IPS-20b (cell line): ENCODE data around the gene RARS2.
"Not testable (repeated sequence)": the region's sequence is repeated elsewhere in the genome, so short reads cannot be mapped to it uniquely, and the experiment has no call there.

Source experiments
- H3K27ac ChIP-seq: one replicate; pipeline ENCODE4 v1.5.1; 2013; ENCODE audit warnings: low read length
- H3K27me3 ChIP-seq: 2 replicates; pipeline ENCODE4 v1.6.1; 2013; ENCODE audit warnings: mild to moderate bottlenecking, low read length, inconsistent platforms; ENCODE audit not compliant: insufficient read depth
- H3K36me3 ChIP-seq: 2 replicates; pipeline ENCODE4 v1.6.1; 2013; ENCODE audit warnings: low read depth, mild to moderate bottlenecking, inconsistent platforms, low read length, moderate library complexity; ENCODE audit not compliant: insufficient read depth
- H3K4me1 ChIP-seq: 2 replicates; pipeline ENCODE4 v1.6.1; 2013; ENCODE audit warnings: mild to moderate bottlenecking, control low read depth, inconsistent platforms, low read length, moderate library complexity; ENCODE audit not compliant: insufficient read depth
- H3K4me3 ChIP-seq: 2 replicates; pipeline ENCODE4 v1.5.1; 2013; ENCODE audit warnings: mild to moderate bottlenecking, low read length, inconsistent platforms
- H3K9ac ChIP-seq: 2 replicates; pipeline ENCODE4 v1.6.1; 2013; ENCODE audit warnings: low read depth, mild to moderate bottlenecking, inconsistent platforms, low read length, moderate library complexity
- H3K9me3 ChIP-seq: 2 replicates; pipeline ENCODE4 v1.6.1; 2013; ENCODE audit warnings: mild to moderate bottlenecking, low read depth, low read length, inconsistent platforms; ENCODE audit not compliant: insufficient read depth

Gene RARS2, protein sequence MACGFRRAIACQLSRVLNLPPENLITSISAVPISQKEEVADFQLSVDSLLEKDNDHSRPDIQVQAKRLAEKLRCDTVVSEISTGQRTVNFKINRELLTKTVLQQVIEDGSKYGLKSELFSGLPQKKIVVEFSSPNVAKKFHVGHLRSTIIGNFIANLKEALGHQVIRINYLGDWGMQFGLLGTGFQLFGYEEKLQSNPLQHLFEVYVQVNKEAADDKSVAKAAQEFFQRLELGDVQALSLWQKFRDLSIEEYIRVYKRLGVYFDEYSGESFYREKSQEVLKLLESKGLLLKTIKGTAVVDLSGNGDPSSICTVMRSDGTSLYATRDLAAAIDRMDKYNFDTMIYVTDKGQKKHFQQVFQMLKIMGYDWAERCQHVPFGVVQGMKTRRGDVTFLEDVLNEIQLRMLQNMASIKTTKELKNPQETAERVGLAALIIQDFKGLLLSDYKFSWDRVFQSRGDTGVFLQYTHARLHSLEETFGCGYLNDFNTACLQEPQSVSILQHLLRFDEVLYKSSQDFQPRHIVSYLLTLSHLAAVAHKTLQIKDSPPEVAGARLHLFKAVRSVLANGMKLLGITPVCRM

DNA sequence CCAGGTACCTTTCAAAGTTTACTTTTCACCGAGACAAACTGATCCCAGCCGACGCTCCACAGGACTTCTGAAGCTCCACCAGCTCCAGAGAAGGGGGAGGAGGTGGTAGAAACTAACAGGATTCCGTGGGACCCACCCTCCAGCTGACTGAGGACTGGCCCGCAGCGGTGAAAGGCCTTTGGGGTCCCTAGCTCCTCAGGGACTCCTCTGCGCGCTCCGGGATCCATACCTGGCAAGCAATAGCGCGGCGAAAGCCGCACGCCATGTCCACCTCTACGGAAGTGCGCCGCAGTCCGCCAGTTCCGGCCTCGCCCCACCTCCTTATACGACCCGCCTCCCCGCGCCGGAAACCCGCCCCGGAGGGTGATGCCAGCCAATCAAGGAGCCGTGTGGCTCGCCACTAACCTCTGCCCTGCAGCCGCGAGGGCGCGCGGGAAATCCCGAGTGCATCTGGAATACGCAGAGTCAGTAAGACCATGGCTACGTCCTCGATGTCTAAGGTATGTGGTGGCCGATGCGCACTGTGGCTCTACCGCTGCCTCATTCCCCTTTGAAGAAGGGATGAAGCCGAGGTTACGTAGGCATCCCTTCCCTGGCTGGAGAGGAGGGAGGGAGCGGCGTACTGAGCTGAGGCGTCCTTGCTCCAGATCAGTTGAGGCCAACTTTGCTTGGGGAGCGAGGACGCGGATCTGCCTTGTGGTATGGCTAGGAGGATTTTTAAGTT lies at the start of gene RARS2, which contains the start of gene ORC3:
Gene RARS2 (minus strand): TSS at position 295 of the 724 bp plus-strand sequence. CDS start 30 bp downstream, at position 265.
Gene ORC3 (plus strand): TSS at position 443 of the 724 bp plus-strand sequence. CDS start 34 bp downstream, at position 477.
- Histone ChIP-seq H3K4me3 (peak within 1 kb of the TSS; percentile 96), H3K27ac (peak within 1 kb of the TSS; percentile 100), H3K36me3 (peaks cover 23% of the 10 kb centered on the region), H3K4me1 (no peaks in the 10 kb centered on the region), H3K9ac (peak within 1 kb of the TSS; percentile 99), H3K27me3 (no peaks in the 10 kb centered on the region), H3K9me3 (no peaks in the 10 kb centered on the region)

DNA sequence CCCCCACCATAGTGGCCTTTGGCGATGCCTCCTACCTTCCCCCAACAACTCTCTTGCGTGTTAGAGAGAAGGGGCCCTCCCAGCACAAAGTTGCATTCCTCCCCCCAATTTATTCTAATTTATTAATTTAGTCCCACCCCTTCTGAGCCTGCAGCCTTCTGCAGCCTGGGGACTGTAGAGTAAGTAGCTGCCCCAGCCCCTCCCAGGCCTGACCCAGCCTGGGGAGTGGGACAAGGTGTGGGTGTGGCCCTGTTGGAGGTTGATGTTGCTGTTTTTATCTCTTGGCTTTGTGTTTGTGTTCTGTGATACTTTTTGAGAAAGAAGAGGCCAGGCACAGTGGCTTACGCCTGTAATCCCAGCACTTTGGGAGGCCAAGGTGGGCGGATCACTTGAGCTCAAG lies 49.6 kb upstream of the RARS2 start:
- H3K9me3 ChIP-seq = no peaks in the 10 kb centered on the region
- H3K4me1 ChIP-seq = peaks cover 5% of the 10 kb centered on the region
- H3K4me3 ChIP-seq = no peak overlapping the region
- no peak overlapping the region for H3K9ac ChIP-seq
- H3K36me3 ChIP-seq = peaks cover 62% of the 10 kb centered on the region
- H3K27ac ChIP-seq = no peak overlapping the region
- no peaks in the 10 kb centered on the region for H3K27me3 ChIP-seq

DNA sequence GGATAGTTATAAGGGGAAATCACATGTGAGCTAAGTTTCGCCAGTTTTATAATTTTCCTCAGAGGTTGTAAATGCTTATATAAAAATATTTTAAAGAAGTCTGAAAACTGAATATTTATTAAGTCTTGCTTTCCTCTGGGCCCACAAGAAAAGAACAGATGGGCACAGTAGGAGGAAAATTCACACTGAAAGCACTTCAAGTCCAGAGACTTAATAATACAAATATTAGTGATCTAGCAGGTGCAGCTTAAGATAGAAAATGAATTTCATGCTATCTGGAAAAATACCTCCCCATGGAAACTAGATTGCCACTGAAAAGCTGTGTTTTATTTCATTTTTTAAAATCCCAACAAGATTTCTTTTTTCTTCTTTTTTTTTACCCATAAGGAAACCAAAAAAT lies 47.3 kb upstream of the RARS2 start:
- Histone ChIP-seq H3K9me3 (no peaks in the 10 kb centered on the region), H3K4me3 (no peak overlapping the region), H3K27ac (no peak overlapping the region), H3K9ac (no peak overlapping the region), H3K4me1 (no peaks in the 10 kb centered on the region), H3K36me3 (peaks cover 76% of the 10 kb centered on the region), H3K27me3 (no peaks in the 10 kb centered on the region)

DNA sequence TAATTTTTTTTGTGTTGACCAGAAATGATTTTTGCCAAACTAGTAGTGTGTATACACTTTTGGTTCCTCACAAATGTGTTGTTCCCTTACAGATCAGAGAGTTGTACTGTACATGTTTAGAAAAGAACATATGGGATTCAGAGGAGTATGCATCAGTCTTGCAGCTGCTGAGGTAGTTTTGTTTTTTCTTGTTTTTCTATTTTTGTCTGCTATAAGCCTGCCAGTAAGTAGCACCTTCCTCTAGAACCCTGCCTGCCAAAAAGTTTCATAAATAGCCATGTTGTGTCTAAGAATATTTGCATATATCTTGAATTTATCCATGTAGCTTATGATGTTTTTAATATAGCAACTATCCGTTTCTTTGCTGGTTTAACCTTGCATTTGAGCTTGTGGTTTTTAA lies 46.5 kb upstream of the RARS2 start:
- H3K9ac ChIP-seq = no peak overlapping the region
- no peak overlapping the region for H3K27ac ChIP-seq
- no peaks in the 10 kb centered on the region for H3K4me1 ChIP-seq
- H3K4me3 ChIP-seq = no peak overlapping the region
- no peaks in the 10 kb centered on the region for H3K9me3 ChIP-seq
- H3K27me3 ChIP-seq = no peaks in the 10 kb centered on the region
- peaks cover 75% of the 10 kb centered on the region for H3K36me3 ChIP-seq

DNA sequence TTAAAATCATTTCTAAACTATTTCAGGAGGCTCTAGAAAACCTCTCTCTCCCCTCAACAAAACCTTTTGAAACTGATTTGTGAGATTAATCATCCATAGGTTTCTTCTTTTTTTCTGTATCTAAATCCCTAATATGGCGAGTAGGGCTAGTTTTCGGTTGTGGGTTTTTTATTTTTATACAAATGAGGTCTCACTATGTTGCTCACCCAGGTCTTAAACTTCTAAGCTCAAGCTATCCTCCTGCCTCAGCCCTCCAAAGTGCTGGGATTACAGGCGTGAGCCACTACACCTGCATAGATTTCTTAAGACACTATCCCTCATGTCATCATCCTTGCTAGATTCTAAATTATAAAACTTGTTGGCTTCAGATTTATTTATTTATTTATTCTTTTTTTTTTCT lies 44.1 kb upstream of the RARS2 start:
- peaks cover 69% of the 10 kb centered on the region for H3K36me3 ChIP-seq
- no peaks in the 10 kb centered on the region for H3K4me1 ChIP-seq
- H3K27ac ChIP-seq = no peak overlapping the region
- no peaks in the 10 kb centered on the region for H3K9me3 ChIP-seq
- H3K4me3 ChIP-seq = no peak overlapping the region
- H3K9ac ChIP-seq = no peak overlapping the region
- H3K27me3 ChIP-seq = no peaks in the 10 kb centered on the region

DNA sequence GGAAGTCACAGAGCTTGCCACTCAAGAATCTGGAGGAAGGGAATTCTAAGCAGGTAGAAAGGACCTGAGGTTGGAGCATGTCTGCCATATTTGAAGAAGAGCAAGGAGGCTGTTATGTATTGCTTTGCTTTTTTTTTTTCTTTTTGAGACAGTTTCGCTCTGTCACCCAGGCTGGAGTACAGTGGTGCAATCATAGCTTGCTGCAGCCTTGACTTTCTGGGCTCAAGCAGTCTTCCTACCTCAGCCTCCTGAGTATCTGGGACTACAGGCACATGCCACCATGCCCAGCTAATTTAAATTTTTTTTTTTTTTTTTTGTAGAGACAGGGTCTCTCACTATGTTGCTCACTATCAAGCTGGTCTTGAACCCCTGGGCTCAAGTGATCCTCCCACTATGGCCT lies 41.0 kb upstream of the RARS2 start:
- Histone ChIP-seq H3K27me3 (no peaks in the 10 kb centered on the region), H3K4me3 (no peak overlapping the region), H3K27ac (no peak overlapping the region), H3K4me1 (no peaks in the 10 kb centered on the region), H3K36me3 (peaks cover 57% of the 10 kb centered on the region), H3K9me3 (no peaks in the 10 kb centered on the region), H3K9ac (no peak overlapping the region)

DNA sequence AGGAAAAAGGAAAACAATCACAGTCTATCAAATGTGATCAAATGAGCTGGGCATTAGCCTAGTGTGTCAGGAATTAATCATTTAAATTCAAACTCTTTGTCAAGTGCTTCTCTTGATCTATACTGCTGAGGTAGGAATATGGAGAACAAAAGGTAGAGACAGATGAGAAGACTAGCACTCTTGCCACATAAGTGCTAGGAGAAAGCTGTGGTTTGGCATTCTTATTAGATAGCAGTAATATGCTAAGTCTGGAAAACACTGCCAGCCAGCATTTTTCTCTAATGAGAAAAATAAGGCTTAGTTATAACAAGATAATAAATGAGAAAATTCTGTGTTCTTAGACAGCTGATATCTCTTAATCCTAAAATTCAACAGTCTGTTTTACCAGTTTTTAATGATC lies 39.1 kb upstream of the RARS2 start:
- Histone ChIP-seq H3K9me3 (no peaks in the 10 kb centered on the region), H3K27me3 (no peaks in the 10 kb centered on the region), H3K4me3 (no peak overlapping the region), H3K27ac (no peak overlapping the region), H3K9ac (no peak overlapping the region), H3K4me1 (no peaks in the 10 kb centered on the region), H3K36me3 (peaks cover 48% of the 10 kb centered on the region)

DNA sequence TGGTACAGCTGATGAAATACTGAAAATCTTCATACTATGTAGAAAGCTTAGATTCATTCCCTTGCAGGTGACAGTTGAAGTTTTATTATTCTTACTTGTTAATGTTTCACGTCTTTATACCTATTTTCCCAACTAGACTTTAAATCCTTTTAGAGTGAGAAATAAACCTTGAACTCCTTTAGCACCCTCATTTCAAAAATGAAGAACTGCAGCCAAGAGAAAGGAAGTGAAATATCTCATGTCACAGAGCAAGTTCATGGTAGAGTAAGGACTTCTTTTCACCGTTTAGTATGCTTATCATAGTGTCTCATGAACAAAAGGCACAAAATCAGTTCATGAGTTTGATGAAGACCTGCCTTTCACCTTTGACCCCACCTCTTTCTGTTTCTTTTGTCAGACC lies 38.6 kb upstream of the RARS2 start:
- no peaks in the 10 kb centered on the region for H3K27me3 ChIP-seq
- H3K9me3 ChIP-seq = no peaks in the 10 kb centered on the region
- no peaks in the 10 kb centered on the region for H3K4me1 ChIP-seq
- H3K36me3 ChIP-seq = peaks cover 51% of the 10 kb centered on the region
- H3K9ac ChIP-seq = no peak overlapping the region
- no peak overlapping the region for H3K4me3 ChIP-seq
- H3K27ac ChIP-seq = no peak overlapping the region

DNA sequence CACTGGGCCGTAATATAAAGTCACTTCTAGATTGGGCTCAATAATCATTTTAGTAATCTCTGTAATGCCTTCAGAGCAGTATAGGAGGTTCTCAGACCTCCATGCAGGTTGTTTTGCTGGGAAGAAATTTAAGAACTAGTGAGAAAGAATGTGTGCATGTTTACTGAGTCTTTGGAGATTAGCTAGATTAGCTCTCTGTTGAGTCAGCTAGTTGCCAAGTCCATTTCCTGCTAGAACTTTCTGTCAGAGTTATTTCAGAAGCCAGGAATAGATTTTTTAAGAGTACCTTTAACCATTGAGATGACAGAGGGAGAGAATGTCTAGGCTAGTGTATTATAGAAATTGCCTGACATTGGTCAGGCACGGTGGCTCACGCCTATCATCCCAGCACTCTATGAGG lies 33.5 kb upstream of the RARS2 start:
- H3K27me3 ChIP-seq = no peaks in the 10 kb centered on the region
- H3K9me3 ChIP-seq = no peaks in the 10 kb centered on the region
- H3K4me3 ChIP-seq = no peak overlapping the region
- H3K36me3 ChIP-seq = peaks cover 64% of the 10 kb centered on the region
- H3K4me1 ChIP-seq = no peaks in the 10 kb centered on the region
- H3K9ac ChIP-seq = no peak overlapping the region
- no peak overlapping the region for H3K27ac ChIP-seq

DNA sequence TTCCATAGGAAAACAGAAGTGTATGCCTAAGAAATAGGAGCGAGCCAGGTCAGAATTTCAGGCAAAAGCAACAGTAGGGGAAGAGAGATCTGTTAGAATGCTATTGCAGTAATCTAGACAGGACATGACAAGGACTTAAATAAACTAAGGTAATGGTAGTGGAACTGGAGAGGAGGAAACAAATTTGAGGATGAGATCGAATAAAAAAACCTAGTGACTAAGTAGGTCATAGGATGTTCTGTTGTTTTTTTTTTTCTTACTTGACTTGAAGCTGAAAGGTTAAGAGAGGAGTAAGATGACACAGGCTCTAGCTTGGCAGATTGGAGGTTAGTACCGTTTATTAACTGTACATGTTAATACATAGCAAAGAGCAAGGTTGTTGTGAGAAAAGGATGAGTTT lies 28.7 kb upstream of the RARS2 start:
- Histone ChIP-seq H3K9ac (no peak overlapping the region), H3K36me3 (peaks cover 81% of the 10 kb centered on the region), H3K4me1 (no peaks in the 10 kb centered on the region), H3K27me3 (no peaks in the 10 kb centered on the region), H3K27ac (no peak overlapping the region), H3K9me3 (no peaks in the 10 kb centered on the region), H3K4me3 (no peak overlapping the region)

DNA sequence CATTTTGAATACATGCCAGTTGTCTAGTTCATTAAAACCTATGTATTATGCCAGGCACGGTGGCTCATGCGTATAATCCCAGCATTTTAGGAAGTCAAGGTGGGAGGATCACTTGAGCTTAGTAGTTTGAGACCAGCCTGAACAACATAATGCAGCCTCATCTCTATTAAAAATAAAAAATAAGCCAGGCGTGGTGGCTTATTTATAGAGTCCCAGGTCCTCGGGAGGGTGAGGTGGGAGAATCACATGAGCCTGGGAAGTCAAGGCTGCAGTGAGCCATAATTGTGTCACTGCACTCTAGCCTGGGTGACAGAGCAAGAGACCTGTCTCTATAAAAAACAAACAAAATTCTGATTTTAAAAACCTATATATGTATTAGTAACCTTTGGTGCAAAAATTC lies 27.6 kb upstream of the RARS2 start:
- Histone ChIP-seq H3K27ac (no peak overlapping the region), H3K27me3 (no peaks in the 10 kb centered on the region), H3K4me3 (no peak overlapping the region), H3K9ac (no peak overlapping the region), H3K36me3 (peaks cover 81% of the 10 kb centered on the region), H3K4me1 (no peaks in the 10 kb centered on the region), H3K9me3 (no peaks in the 10 kb centered on the region)

DNA sequence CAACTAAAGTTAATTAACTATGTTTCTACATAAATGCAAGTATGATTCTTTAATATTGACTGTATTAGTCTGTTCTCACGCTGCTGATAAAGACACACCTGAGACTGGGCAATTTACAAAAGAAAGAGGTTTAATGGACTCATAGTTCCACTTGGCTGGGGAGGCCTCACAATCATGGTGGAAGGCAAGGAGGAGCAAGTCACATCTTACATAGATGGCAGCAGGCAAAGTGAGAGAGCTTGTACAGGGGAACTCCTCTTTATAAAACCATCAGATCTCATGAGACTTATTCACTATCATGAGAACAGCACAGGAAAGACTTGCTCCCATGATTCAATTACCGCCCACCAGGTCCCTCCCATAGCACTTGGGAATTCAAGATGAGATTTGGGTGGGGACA lies 23.2 kb upstream of the RARS2 start:
- H3K27me3 ChIP-seq, H3K27ac ChIP-seq, H3K4me3 ChIP-seq, H3K9me3 ChIP-seq, H3K9ac ChIP-seq, H3K4me1 ChIP-seq: not testable (repeated sequence)
- peaks cover 82% of the 10 kb centered on the region for H3K36me3 ChIP-seq
